GM18502 (cell line): ENCODE measurements around the gene ABCC4.

Experiments
- ATAC-seq: cut with Tn5 transposase; IDR thresholded peaks from one replicate; pipeline ENCODE4 v1.9.1; 2021; ENCODE audit warnings: mild to moderate bottlenecking; ENCODE audit not compliant: unreplicated experiment, poor library complexity

Gene ABCC4

GRCh38 chr13:95235974-95236373, 65.3 kb downstream of the ABCC4 start:
- ATAC-seq = no peak

GRCh38 chr13:95235199-95235756, 66.0 kb downstream of the ABCC4 start:
- no peak for ATAC-seq

GRCh38 chr13:95234242-95234641, 67.0 kb downstream of the ABCC4 start:
- ATAC-seq = peak; percentile 88

- ATAC-seq = no peak
These were observed 68.1 kb downstream of the ABCC4 start for GRCh38 chr13:95233026-95233635.

GRCh38 chr13:95231393-95231792, 69.9 kb downstream of the ABCC4 start:
- no peak for ATAC-seq

- ATAC-seq = no peak
These were observed 71.4 kb downstream of the ABCC4 start for GRCh38 chr13:95229855-95230254.

GRCh38 chr13:95228130-95228529, 73.1 kb downstream of the ABCC4 start:
- ATAC-seq = no peak

- ATAC-seq = peak; percentile 86
These were observed 74.1 kb downstream of the ABCC4 start for GRCh38 chr13:95226932-95227695.

- ATAC-seq = peak; percentile 1
These were observed 74.8 kb downstream of the ABCC4 start for GRCh38 chr13:95226476-95226875.

- no peak for ATAC-seq
These were observed 75.2 kb downstream of the ABCC4 start for GRCh38 chr13:95226050-95226449.

GRCh38 chr13:95224064-95224463, 77.2 kb downstream of the ABCC4 start:
- no peak for ATAC-seq

- ATAC-seq = peak; percentile 50
These were observed 78.6 kb downstream of the ABCC4 start for GRCh38 chr13:95222733-95223018.

GRCh38 chr13:95221971-95222732, 79.1 kb downstream of the ABCC4 start:
- ATAC-seq = peak; percentile 52

- no peak for ATAC-seq
These were observed 80.6 kb downstream of the ABCC4 start for GRCh38 chr13:95220611-95221010.

GRCh38 chr13:95217920-95218830, 83.1 kb downstream of the ABCC4 start:
- no peak for ATAC-seq

GRCh38 chr13:95216182-95216581, 85.1 kb downstream of the ABCC4 start:
- no peak for ATAC-seq

- no peak for ATAC-seq
These were observed 88.0 kb downstream of the ABCC4 start for GRCh38 chr13:95212983-95213850.

GRCh38 chr13:95209109-95209508, 92.1 kb downstream of the ABCC4 start:
- no peak for ATAC-seq

GRCh38 chr13:95207769-95208366, 93.4 kb downstream of the ABCC4 start:
- peak; percentile 92 for ATAC-seq
